ENCODE results near the gene GALK2.

DNA sequence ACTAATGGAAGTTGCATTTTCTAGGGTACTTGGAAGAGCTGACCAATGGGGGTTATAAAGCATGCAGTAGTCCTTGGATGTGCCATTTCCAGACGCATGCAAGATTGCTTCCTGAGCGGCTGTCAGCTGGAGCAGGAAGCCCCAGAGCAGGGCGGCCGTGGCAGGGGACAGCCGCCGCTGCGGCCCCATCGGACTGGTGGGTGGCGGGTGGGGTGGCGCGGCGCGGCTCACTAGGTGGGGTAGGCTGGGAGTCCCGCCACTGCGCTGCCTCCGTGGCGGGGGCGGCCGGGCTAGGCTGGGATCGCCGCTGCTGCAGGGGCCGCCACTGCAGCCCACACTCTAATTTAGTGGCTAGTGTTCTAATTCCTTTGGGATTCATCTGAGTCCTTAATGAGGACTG, 196.4 kb downstream of the GALK2 start:
- TF ChIP-seq, protein P1, sequence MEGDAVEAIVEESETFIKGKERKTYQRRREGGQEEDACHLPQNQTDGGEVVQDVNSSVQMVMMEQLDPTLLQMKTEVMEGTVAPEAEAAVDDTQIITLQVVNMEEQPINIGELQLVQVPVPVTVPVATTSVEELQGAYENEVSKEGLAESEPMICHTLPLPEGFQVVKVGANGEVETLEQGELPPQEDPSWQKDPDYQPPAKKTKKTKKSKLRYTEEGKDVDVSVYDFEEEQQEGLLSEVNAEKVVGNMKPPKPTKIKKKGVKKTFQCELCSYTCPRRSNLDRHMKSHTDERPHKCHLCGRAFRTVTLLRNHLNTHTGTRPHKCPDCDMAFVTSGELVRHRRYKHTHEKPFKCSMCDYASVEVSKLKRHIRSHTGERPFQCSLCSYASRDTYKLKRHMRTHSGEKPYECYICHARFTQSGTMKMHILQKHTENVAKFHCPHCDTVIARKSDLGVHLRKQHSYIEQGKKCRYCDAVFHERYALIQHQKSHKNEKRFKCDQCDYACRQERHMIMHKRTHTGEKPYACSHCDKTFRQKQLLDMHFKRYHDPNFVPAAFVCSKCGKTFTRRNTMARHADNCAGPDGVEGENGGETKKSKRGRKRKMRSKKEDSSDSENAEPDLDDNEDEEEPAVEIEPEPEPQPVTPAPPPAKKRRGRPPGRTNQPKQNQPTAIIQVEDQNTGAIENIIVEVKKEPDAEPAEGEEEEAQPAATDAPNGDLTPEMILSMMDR (IDR thresholded peaks at IDR 0.05; ENCODE audit: low read length), result no peak
- TF ChIP-seq EZH2phosphoT487 (IDR thresholded peaks at IDR 0.05; ENCODE audit: low read length) (no peak), EZH2 (optimal IDR thresholded peaks at IDR 0.05; ENCODE audit: low read depth, low read length) (no peak)

Measured in MM.1S (cell line).